Measurements from ENCODE around the gene APOBEC4.
"Not testable (repeated sequence)": the region's sequence is repeated elsewhere in the genome, so short reads cannot be mapped to it uniquely, and the experiment has no call there.

APOBEC4 gene

GRCh38 chr1:183652547-183653461, at the start of gene APOBEC4:
TSS of gene APOBEC4 (minus strand) at chr1:183653316. CDS start at chr1:183648781, 4,535 bp downstream.
- DNase-seq (ENCODE audit: extremely low read depth in 1 of 2, low read depth in 1 of 2), result no peak

- DNase-seq (ENCODE audit: extremely low read depth in 1 of 2, low read depth in 1 of 2), result no peak
Measured at GRCh38 chr1:183702813-183703198, 49.7 kb upstream of the APOBEC4 start.

GRCh38 chr1:183702087-183702812, 49.1 kb upstream of the APOBEC4 start:
- DNase-seq (ENCODE audit: extremely low read depth in 1 of 2, low read depth in 1 of 2), result no peak

- DNase-seq (ENCODE audit: extremely low read depth in 1 of 2, low read depth in 1 of 2), result no peak
Measured at GRCh38 chr1:183699616-183700160, 46.6 kb upstream of the APOBEC4 start.

- no peak for DNase-seq (ENCODE audit: extremely low read depth in 1 of 2, low read depth in 1 of 2)
Measured at GRCh38 chr1:183697814-183698590, 44.9 kb upstream of the APOBEC4 start.

- no peak for DNase-seq (ENCODE audit: extremely low read depth in 1 of 2, low read depth in 1 of 2)
Measured at GRCh38 chr1:183696981-183697380, 43.9 kb upstream of the APOBEC4 start.

GRCh38 chr1:183694755-183695154, 41.6 kb upstream of the APOBEC4 start:
- no peak for DNase-seq (ENCODE audit: extremely low read depth in 1 of 2, low read depth in 1 of 2)

GRCh38 chr1:183694066-183694465, 41.0 kb upstream of the APOBEC4 start:
- DNase-seq (ENCODE audit: extremely low read depth in 1 of 2, low read depth in 1 of 2), result no peak

- DNase-seq (ENCODE audit: extremely low read depth in 1 of 2, low read depth in 1 of 2), result no peak
Measured at GRCh38 chr1:183693521-183693920, 40.4 kb upstream of the APOBEC4 start.

- no peak for DNase-seq (ENCODE audit: extremely low read depth in 1 of 2, low read depth in 1 of 2)
Measured at GRCh38 chr1:183689762-183690204, 36.7 kb upstream of the APOBEC4 start.

- no peak for DNase-seq (ENCODE audit: extremely low read depth in 1 of 2, low read depth in 1 of 2)
Measured at GRCh38 chr1:183688341-183689060, 35.4 kb upstream of the APOBEC4 start.

- DNase-seq (ENCODE audit: extremely low read depth in 1 of 2, low read depth in 1 of 2), result no peak
Measured at GRCh38 chr1:183687546-183688304, 34.6 kb upstream of the APOBEC4 start.

- no peak for DNase-seq (ENCODE audit: extremely low read depth in 1 of 2, low read depth in 1 of 2)
Measured at GRCh38 chr1:183686229-183686628, 33.1 kb upstream of the APOBEC4 start.

GRCh38 chr1:183685112-183685713, 32.1 kb upstream of the APOBEC4 start:
- DNase-seq (ENCODE audit: extremely low read depth in 1 of 2, low read depth in 1 of 2), result no peak

GRCh38 chr1:183679363-183679762, 26.2 kb upstream of the APOBEC4 start:
- DNase-seq (ENCODE audit: extremely low read depth in 1 of 2, low read depth in 1 of 2), result not testable (repeated sequence)

GRCh38 chr1:183678819-183679218, 25.7 kb upstream of the APOBEC4 start:
- DNase-seq (ENCODE audit: extremely low read depth in 1 of 2, low read depth in 1 of 2), result no peak

- DNase-seq (ENCODE audit: extremely low read depth in 1 of 2, low read depth in 1 of 2), result no peak
Measured at GRCh38 chr1:183676586-183677189, 23.6 kb upstream of the APOBEC4 start.

GRCh38 chr1:183675883-183676585, 22.9 kb upstream of the APOBEC4 start:
- no peak for DNase-seq (ENCODE audit: extremely low read depth in 1 of 2, low read depth in 1 of 2)
